Measurements from ENCODE around the gene CYP1B1.
"Not testable (repeated sequence)": the region's sequence is repeated elsewhere in the genome, so short reads cannot be mapped to it uniquely, and the experiment has no call there.

The CYP1B1 gene

DNA sequence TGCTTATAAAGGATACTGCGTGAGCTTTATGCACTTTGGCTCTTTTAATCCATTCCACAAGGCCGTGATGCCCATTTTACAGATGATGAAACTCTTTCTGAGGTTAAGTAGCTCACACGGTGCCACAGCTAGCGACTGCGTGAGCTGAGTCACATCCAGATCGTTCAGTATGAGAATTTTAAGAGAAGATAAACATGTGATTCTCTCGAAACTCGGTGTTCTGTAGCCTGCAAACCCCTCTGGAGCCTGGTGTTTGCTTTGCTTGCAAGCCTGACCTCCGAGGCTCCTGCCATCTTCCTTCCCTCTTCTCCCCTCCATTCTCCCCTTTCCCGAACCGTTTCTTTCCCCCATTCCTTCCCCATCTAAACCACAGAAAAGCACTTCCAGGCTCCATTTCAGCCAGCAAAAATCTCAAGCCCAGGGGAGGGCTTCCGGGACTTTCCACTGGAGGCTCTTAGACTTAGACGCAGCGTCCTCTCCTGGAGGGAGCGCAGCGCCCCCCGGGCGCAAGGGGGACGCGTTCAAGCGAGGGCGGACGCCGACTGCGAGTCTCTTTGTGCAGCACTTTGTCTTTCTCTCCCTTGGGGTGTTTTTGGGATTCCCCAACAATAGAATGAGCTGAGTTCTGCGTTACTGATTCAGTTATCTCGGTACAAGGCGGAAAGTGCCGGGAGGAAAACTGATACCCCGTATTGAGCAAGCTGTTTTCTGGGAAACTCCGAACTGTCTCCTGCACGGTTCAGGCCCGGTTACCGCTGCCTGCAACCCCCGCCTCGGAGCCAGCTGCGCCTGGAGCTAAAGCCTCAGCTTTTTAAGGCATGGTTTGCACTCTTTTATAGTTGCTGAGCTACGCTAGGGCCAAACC lies 38.0 kb downstream of the CYP1B1 start:
- DNase-seq (ENCODE audit: insufficient read length, low spot score) (peak; percentile 19), FAIRE-seq (peak; percentile 86)

- no peak for FAIRE-seq
- no peak for DNase-seq (ENCODE audit: insufficient read length, low spot score)
These were observed 38.6 kb downstream of the CYP1B1 start for GRCh38 chr2:38037325-38037724.

DNA sequence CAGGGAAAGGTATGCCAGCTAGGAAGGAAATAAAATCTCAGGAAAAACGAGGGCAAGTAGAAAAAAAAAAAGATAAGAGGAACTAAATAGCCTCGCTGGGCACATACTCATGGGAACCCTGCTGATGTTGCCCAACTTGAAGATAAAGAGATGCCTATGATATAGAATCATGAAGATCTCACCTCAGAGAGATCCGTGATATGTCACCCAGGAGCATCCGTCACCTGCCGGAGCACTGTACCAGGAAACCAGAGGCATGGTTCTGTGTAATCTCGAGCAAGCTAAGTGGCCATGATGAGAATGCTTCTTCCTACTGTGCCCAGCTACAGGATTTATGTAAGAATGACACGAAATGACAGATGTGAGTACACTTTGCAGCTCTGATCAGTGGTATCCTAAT lies 40.0 kb downstream of the CYP1B1 start:
- no peak for FAIRE-seq
- DNase-seq (ENCODE audit: insufficient read length, low spot score), result no peak

DNA sequence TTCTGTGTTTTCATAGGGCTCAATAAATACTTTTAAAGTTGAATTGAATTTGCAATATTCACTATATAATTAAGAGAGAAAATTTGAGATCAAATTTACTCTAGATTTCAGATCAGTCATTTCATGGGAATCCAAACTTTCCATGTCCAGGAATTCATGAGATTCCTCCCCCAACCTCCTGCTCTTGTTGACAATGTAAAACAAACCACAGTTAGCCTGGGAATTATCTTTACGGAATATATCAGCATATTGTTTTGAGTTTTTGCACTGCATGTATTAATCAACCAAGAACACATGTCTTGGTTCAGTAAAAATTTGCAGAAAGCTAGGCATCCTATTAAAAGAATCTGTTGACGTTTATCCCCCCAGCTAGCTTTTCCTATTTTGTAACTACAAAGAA lies 42.3 kb downstream of the CYP1B1 start:
- no peak for DNase-seq (ENCODE audit: insufficient read length, low spot score)
- FAIRE-seq, result no peak

DNA sequence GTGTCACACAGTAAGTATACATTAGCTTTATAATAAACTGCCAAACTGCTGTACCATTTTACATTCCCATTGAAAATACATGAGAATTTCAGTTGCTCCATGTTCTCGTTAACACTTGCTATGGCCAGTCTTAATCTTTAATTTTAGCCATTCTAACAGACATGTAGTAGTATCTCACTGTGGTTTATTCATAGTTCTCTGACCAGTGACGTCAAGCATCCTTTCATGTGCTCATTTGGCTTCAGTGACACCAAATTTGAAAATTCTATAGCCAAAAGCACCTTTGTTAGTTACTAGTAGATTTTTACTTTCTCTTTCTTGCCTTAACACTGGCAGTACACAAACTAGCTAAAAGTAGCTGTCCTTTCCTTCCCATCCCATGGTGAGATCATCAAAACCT lies 43.0 kb downstream of the CYP1B1 start:
- FAIRE-seq (no peak), DNase-seq (ENCODE audit: insufficient read length, low spot score) (no peak)

- no peak for DNase-seq (ENCODE audit: insufficient read length, low spot score)
- FAIRE-seq, result no peak
These were observed 45.2 kb downstream of the CYP1B1 start for GRCh38 chr2:38030635-38031355.

- DNase-seq (ENCODE audit: insufficient read length, low spot score), result no peak
- FAIRE-seq, result no peak
These were observed 46.4 kb downstream of the CYP1B1 start for GRCh38 chr2:38029512-38029911.

DNA sequence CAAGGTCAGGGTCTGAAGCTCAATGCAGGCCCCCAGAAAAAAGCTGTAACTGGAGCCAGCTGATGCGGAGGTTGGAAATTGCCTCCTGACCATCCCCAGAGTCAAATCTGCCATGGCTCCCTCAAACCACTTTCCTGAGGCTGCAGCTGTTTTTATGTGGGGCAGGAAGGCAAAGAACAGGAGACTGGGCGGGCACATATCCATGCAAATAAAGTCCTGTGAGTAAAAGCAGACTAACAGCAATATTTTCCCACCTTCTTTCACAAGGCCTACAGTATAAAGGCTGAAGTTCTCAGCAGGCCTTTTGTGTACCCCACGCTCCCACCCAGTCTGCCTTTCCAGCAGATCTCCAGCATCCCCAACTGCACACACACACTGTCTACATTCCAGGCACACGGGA lies 47.1 kb downstream of the CYP1B1 start:
- FAIRE-seq (no peak), DNase-seq (ENCODE audit: insufficient read length, low spot score) (no peak)

- FAIRE-seq (no peak), DNase-seq (ENCODE audit: insufficient read length, low spot score) (no peak)
These were observed 49.1 kb downstream of the CYP1B1 start for GRCh38 chr2:38026846-38027245.

GRCh38 chr2:38021589-38021988 lies 54.4 kb downstream of the CYP1B1 start:
- no peak for DNase-seq (ENCODE audit: insufficient read length, low spot score)
- no peak for FAIRE-seq

- DNase-seq (ENCODE audit: insufficient read length, low spot score); FAIRE-seq: not testable (repeated sequence)
These were observed 55.4 kb downstream of the CYP1B1 start for GRCh38 chr2:38020359-38021069.

- FAIRE-seq (no peak), DNase-seq (ENCODE audit: insufficient read length, low spot score) (no peak)
These were observed 58.1 kb downstream of the CYP1B1 start for GRCh38 chr2:38017836-38018235.
